Upper lobe of left lung (tissue), 6 donors: Measurements from ENCODE around the gene GBF1. TPM values are rescaled to one million over a fixed set of nuclear protein-coding genes. Genes with fewer than 3 reads are reported as not detected.

Experiments used
- ATAC-seq, 2 donors: fragments of 200-7000 bp; cut with Tn5 transposase; one replicate each; pipeline ENCODE4 v1.9.1; 2022; ENCODE audit warnings: mild to moderate bottlenecking in 2 of 2, moderate library complexity in 2 of 2; ENCODE audit not compliant: low FRiP score in 2 of 2
- DNase-seq, 2 donors: peaks; one replicate each; pipeline ENCODE4 v3.0.0-alpha.2; 2019 to 2020
- H3K27ac ChIP-seq, 4 donors: fragments of 200-600 bp; sonication (generic); one replicate each; pipeline ENCODE4 v1.5.1; 2016 to 2019
- H3K27me3 ChIP-seq, 4 donors: fragments of 200-600 bp; sonication (generic); one replicate each; pipeline ENCODE4 v1.5.1; 2017 to 2019
- H3K36me3 ChIP-seq, 4 donors: fragments of 200-600 bp; sonication (generic); one replicate each; pipeline ENCODE4 v1.5.1; 2016 to 2019
- H3K4me1 ChIP-seq, 4 donors: fragments of 200-600 bp; sonication (generic); one replicate each; pipeline ENCODE4 v1.5.1; 2018 to 2019
- H3K4me3 ChIP-seq, 4 donors: fragments of 200-600 bp; sonication (generic); one replicate each; pipeline ENCODE4 v1.5.1; 2017 to 2019; ENCODE audit warnings: mild to moderate bottlenecking in 2 of 4, moderate library complexity in 1 of 4
- H3K9me3 ChIP-seq, 4 donors: fragments of 200-600 bp; sonication (generic); one replicate each; pipeline ENCODE4 v1.5.1; 2018 to 2019
- CTCF ChIP-seq, 6 experiments: fragments of 450-650 bp in 4 of 6; fragments of 200-600 bp in 2 of 6; sonication (generic) in 2 of 6; IDR thresholded peaks; one replicate each; pipeline ENCODE4 v1.5.1; 2016 to 2019; ENCODE audit warnings: antibody characterized with exemption in 6 of 6
- EP300 ChIP-seq, 4 donors: sonication (generic); formaldehyde crosslinking; IDR thresholded peaks; one replicate each; pipeline ENCODE4 v1.5.1; 2017; ENCODE audit warnings: antibody characterized with exemption in 4 of 4, control low read depth in 2 of 4
- POLR2A ChIP-seq, 4 donors: fragments of 450-650 bp; IDR thresholded peaks; one replicate each; pipeline ENCODE4 v1.5.1; 2016 to 2017; ENCODE audit warnings: antibody characterized with exemption in 4 of 4, mild to moderate bottlenecking in 2 of 4
- POLR2AphosphoS5 ChIP-seq, 2 donors: sonication (generic); formaldehyde crosslinking; IDR thresholded peaks; one replicate each; pipeline ENCODE4 v1.5.1; 2017; ENCODE audit warnings: antibody characterized with exemption in 2 of 2
- WGBS, 2 donors: methylation state at CpG; one replicate each; pipeline ENCODE4 v1.1.5; 2017 to 2018; 5-methylcytosine and 5-hydroxymethylcytosine counted together
- total RNA-seq, 6 donors: library from RNA; depleted of rRNA in 4 of 6; stranded (reverse); fragments of >200 nt in 4 of 6; gene quantifications; one replicate each; pipeline versions ENCODE4 v1.1.0 to v1.2.1, GENCODE V29; 2016 to 2021
- donor health status: DM: no; HTN: no; CAD: no; lungs with moderate emphysema.
- donor health status: DM: no; HTN: yes; CAD: no; lungs with severe emphysema.

The GBF1 gene
- total RNA-seq, 6 donors from 2014 or later, result 36.7 to 59.7 (median 44.4) TPM

- DNase-seq (peak in 1 of 2 donors; percentile 47), ATAC-seq (peak in 1 of 2 donors; percentile 69)
- no peak overlapping the region for H3K27ac ChIP-seq
- no peak for TF ChIP-seq EP300 (IDR thresholded peaks at IDR 0.05)
- peak; percentile 20 to 73 (median 41) for TF ChIP-seq CTCF (IDR thresholded peaks at IDR 0.05)
- H3K27me3 ChIP-seq, result no peaks in the 10 kb centered on the region
- no peak overlapping the region for H3K4me3 ChIP-seq
- no peaks in the 10 kb centered on the region for H3K9me3 ChIP-seq
- peaks cover 0 to 4% (median 0%) of the 10 kb centered on the region in 4 donors for H3K4me1 ChIP-seq
- peaks cover 0 to 62% (median 24%) of the 10 kb centered on the region in 4 donors for H3K36me3 ChIP-seq
- WGBS, 2 donors, result 47 to 69% methylated on average over 2 of the region's 2 CpGs
Measured at GRCh38 chr10:102347236-102347828, 102.0 kb downstream of the GBF1 start.

GRCh38 chr10:102352066-102352715 is 106.9 kb downstream of the GBF1 start:
- peak; percentile 31 to 38 for DNase-seq
- TF ChIP-seq POLR2AphosphoS5 (IDR thresholded peaks at IDR 0.05), result no peak
- peak; percentile 71 to 82 (median 79) for TF ChIP-seq CTCF (IDR thresholded peaks at IDR 0.05)
- Histone ChIP-seq H3K27ac (no peak overlapping the region), H3K27me3 (no peaks in the 10 kb centered on the region), H3K4me1 (no peaks in the 10 kb centered on the region), H3K9me3 (no peaks in the 10 kb centered on the region), H3K36me3 (peaks cover 11 to 84% (median 47%) of the 10 kb centered on the region in 4 donors), H3K4me3 (no peak overlapping the region)
- peak; percentile 51 to 74 for ATAC-seq
- 54 to 93% methylated on average over 3 to 7 of the region's 7 CpGs for WGBS, 2 donors

- WGBS, 2 donors, result 93 to 96% methylated on average over 3 of the region's 3 CpGs
- ATAC-seq (no peak), DNase-seq (no peak)
- peaks cover 24 to 98% (median 64%) of the 10 kb centered on the region in 4 donors for H3K36me3 ChIP-seq
- no peak for TF ChIP-seq POLR2A (IDR thresholded peaks at IDR 0.05)
- no peak for TF ChIP-seq POLR2AphosphoS5 (IDR thresholded peaks at IDR 0.05)
- no peak for TF ChIP-seq EP300 (IDR thresholded peaks at IDR 0.05)
- no peak for TF ChIP-seq CTCF (IDR thresholded peaks at IDR 0.05)
- H3K9me3 ChIP-seq, result no peaks in the 10 kb centered on the region
- no peaks in the 10 kb centered on the region for H3K27me3 ChIP-seq
- H3K27ac ChIP-seq, result no peak overlapping the region
- no peak overlapping the region for H3K4me3 ChIP-seq
- no peaks in the 10 kb centered on the region for H3K4me1 ChIP-seq
Measured at GRCh38 chr10:102354451-102354850, 109.1 kb downstream of the GBF1 start.

- ATAC-seq, result no peak
Measured at GRCh38 chr10:102358712-102359382, 113.5 kb downstream of the GBF1 start.

More at GRCh38 chr10:102358712-102359382, 113.5 kb downstream of the GBF1 start:
- no peak overlapping the region for H3K4me3 ChIP-seq
- peaks cover 39 to 95% (median 74%) of the 10 kb centered on the region in 4 donors for H3K36me3 ChIP-seq
- no peak overlapping the region for H3K27ac ChIP-seq
- H3K9me3 ChIP-seq, result no peaks in the 10 kb centered on the region
- no peaks in the 10 kb centered on the region for H3K27me3 ChIP-seq
- TF ChIP-seq EP300 (IDR thresholded peaks at IDR 0.05) (no peak), CTCF (IDR thresholded peaks at IDR 0.05) (no peak), POLR2AphosphoS5 (IDR thresholded peaks at IDR 0.05) (no peak), POLR2A (IDR thresholded peaks at IDR 0.05) (no peak)
- WGBS, 2 donors, result 98 to 99% methylated on average over 4 of the region's 4 CpGs
- no peak for DNase-seq
- no peaks in the 10 kb centered on the region for H3K4me1 ChIP-seq
